GM13977 (cell line): ENCODE results near the gene AGBL4.

ENCODE experiments used
- DNase-seq: peaks from one replicate; pipeline ENCODE4 v3.0.0; 2012; ENCODE audit warnings: low spot score
- in situ Hi-C: fragments of 300-500 bp; cut with MboI; formaldehyde crosslinking; loops from one replicate; pipeline ENCODE4 v1.12.0; 2022; ENCODE audit warnings: low sequenced_read_pairs, low pct_unique_long_range_greater_than_20kb, mixed read lengths, inconsistent platforms; ENCODE audit not compliant: unreplicated experiment
- TF ChIP-seq, protein P1 (sequence below): IDR thresholded peaks from 2 replicates; pipeline ENCODE4 v1.5.1; 2012; ENCODE audit warnings: mild to moderate bottlenecking, control low read depth; ENCODE audit not compliant: insufficient read depth; ENCODE audit errors: extremely low read depth, missing control alignments

Gene AGBL4

DNA sequence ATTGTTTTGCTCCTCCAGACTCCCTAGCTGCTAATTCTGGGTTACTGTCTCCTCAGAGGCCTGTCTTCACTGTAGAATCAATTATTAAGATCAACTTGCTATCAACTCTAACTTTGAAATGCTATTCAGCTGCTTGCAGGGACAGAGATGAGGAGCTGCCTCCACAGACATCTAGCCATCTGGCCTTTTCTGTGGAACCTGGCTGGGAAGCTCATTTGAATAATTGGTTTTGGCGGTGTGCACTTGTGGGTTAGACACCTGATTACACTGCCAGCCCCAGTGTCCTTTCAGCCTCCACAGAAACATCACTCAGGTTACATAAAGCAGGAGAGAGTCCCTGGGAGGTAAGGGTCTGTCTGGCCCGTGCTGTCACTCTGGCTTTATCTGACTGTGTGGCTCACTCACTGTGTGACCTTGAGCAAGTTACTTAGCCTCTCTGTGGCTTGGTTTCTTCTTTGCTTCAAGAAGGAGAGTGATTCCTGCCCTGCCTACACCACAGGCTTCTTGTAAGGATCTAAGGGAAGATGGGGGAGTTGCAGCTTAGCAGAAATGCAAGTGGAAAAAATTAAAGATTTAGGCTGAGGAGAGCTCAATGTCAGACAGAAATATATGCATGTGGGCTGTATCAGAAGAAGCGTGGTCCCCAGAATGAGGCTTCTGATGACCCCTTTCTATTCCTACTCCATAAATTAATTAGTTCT, 1378.7 kb downstream of the AGBL4 start:
- in situ Hi-C loops, result no loop called here
- no peak for DNase-seq

DNA sequence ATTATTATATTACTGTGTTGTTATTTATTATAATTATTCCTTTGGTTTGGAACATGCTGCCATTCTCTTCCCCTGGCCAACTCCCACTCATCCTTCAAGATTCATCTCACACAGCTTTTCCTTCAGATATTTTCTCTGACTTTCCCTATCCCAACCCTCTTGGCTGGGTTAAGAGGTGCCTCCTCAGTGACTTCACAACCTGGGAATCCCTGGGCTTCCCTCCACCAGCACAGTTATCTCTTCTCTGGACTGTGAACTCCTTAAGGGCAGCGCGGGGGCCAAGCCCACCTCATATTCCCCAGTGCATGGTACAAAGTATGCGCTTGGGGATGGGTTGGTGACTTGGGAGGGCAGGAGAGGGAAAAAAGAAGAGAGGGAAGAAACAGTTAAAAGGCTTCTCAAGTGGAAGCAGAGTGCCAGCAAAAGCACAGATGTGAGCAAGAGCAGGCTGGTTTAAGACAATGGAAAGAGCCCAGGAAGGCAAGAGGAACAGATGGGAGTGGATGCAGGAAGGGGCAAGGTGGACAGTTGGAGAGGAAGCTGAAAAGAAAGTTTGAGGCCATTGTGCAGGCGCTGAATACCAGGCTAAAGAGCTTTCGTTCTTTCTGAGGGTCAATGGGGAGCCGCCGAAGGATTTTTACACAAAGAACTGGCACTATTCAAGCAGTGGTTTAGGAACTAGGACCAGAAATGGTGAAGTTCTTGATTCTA, 1379.4 kb downstream of the AGBL4 start:
- TF ChIP-seq, protein P1, sequence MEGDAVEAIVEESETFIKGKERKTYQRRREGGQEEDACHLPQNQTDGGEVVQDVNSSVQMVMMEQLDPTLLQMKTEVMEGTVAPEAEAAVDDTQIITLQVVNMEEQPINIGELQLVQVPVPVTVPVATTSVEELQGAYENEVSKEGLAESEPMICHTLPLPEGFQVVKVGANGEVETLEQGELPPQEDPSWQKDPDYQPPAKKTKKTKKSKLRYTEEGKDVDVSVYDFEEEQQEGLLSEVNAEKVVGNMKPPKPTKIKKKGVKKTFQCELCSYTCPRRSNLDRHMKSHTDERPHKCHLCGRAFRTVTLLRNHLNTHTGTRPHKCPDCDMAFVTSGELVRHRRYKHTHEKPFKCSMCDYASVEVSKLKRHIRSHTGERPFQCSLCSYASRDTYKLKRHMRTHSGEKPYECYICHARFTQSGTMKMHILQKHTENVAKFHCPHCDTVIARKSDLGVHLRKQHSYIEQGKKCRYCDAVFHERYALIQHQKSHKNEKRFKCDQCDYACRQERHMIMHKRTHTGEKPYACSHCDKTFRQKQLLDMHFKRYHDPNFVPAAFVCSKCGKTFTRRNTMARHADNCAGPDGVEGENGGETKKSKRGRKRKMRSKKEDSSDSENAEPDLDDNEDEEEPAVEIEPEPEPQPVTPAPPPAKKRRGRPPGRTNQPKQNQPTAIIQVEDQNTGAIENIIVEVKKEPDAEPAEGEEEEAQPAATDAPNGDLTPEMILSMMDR, result no peak
- in situ Hi-C loops, result no loop called here
- DNase-seq, result no peak

More for the DNA sequence above, 1378.7 kb downstream of the AGBL4 start:
- TF ChIP-seq, protein P1, result no peak

DNA sequence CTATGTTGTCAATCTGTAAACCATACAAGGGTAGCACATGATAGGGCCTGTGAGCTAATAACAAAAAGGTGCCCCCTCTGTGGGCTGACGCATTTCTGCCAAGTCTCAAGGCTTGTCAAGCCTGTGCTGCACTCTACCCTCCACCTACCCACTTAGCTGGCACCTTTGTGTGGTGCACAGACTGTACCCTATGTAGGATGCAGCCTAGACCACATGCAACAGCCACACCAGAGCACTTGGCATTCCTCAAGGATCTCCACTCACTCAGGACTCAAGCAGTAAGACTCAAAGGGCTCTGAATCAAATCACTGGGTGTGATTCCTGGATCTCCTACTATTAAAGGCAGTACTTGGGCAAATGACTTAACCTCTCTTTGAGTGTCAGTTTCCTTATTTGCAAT, 1380.6 kb downstream of the AGBL4 start:
- in situ Hi-C loops, result no loop called here
- TF ChIP-seq, protein P1, result no peak
- no peak for DNase-seq

DNA sequence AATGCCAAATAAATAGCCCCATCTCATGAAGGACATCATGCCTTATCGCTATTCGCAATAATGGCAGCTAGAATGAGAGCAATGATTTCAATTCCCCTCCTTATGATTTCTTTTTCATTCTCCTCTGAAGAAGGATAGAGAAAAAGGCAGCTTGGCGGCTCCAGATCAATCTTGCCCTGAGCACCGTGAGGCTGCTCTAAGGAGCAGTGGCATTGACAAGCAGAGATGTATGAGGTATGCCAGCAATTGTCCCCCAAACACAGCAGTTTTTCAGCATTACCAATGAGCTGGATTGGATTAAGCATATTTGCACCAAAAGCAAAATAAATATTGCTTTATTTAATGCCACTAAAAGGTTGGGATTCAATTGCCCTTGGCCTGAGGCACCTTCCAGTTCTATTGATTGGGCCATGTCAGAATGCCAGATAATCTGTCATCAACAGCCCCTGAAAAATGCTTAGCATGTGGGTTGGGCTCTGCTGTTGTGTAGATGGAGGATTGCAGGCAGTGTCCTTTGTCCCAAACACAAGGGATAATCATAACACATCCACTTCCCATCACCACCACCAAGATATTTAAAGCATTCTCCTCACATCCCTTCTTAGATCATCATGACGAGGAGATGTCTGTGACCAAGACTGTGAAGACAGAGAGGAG, 1382.8 kb downstream of the AGBL4 start:
- in situ Hi-C loops, result no loop called here
- TF ChIP-seq, protein P1, result no peak
- no peak for DNase-seq

- in situ Hi-C loops, result no loop called here
- no peak for DNase-seq
- TF ChIP-seq, protein P1, result no peak
These were observed 1393.9 kb downstream of the AGBL4 start for GRCh38 chr1:48629867-48630266.

DNA sequence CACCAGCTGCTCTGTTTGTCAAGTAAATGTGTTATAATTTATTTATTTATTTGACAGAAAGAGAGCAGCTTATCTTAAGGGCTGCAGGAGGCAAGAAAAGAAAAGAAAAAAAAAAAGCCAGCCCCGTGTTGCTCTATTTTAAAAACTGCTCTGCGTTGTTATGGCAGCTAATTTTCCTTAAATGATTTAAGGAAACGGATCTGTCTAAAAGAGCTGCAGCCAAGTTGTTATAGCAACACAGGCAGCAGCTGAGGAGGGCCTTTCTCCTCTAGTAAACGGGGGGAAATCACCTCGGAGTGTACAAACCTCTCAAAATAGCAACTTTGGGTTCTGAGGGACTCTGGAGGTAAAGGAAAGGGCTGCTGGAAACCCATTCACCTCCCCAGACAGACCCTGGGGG, 1396.3 kb downstream of the AGBL4 start:
- DNase-seq, result no peak
- TF ChIP-seq, protein P1, result no peak
- in situ Hi-C loops, result no loop called here
